ENCODE results near the gene RALGPS2. TPM values are rescaled to one million over a fixed set of nuclear protein-coding genes. Genes with fewer than 3 reads are reported as not detected.

RALGPS2 gene
- total RNA-seq, 2 donors from 2014 or later: 2.8 to 3.4 TPM

DNA sequence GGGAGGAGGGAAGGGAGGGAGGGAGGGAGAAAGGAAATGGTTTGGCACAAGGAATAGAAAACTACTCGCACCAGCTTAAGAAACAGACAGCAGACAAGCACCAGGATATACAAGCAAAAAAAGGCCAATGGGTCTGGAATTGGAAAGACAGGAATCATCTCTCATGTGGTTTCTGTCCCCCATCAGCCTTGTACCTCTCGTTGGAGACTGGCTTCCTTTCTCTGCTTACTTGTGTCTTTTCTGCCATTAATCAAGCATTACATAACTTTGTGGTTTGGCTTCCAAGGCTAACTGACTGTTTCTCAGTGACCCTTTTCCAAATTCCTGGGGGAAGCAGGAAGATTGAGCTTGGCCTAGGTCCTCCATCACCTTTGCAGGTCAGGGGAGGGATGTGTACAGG, 11.8 kb upstream of the RALGPS2 start:
- Mint-ChIP-seq H3K36me3 (no peaks in the 10 kb centered on the region), H3K9me3 (no peaks in the 10 kb centered on the region), H3K27ac (no peak overlapping the region)
- ATAC-seq (no peak), DNase-seq (ENCODE audit: low spot score in 2 of 2) (no peak)

DNA sequence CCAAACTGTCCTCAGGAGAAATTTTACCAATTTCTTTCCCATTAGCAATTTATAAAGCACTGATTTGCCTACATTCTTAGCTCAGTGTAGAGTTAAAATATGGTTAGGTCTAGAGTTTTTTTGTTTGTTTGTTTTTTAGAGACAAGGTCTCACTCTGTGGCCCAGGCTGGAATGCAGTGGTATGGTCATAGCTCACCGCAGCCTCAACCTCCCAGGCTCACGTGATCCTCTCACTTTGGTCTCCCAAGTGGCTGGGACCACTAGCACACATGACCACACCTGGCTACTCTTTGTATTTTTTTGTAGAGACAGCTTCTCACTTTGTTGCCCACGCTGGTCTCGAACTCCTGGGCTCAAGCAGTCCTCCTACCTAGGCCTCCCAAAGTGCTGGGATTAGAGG, 10.6 kb upstream of the RALGPS2 start:
- no peak for DNase-seq (ENCODE audit: low spot score in 2 of 2)
- Mint-ChIP-seq H3K36me3 (no peaks in the 10 kb centered on the region), H3K27ac (no peak overlapping the region)

DNA sequence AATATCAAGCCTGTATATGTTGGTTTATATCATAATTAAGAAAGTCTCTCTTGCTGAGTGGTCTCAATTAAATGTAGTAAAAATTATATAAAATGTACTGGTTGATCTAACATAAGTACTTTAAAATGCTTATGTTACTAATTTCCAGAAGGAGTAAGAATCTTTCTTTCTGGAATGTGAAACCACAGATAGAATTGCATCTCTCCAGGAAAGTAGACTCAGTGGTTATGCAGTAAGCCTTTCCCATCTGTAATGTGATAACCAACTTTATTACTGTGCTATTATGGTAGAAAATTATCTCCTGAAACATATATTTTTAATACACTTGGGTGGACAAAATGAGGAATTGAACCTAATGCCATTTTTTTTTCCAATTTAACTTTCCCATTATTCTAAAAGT, 8.9 kb upstream of the RALGPS2 start:
- ATAC-seq: no peak
- no peaks in the 10 kb centered on the region for H3K9me3 Mint-ChIP-seq
- DNase-seq (ENCODE audit: low spot score in 2 of 2): no peak
- H3K36me3 Mint-ChIP-seq: no peaks in the 10 kb centered on the region
- no peak overlapping the region for H3K27ac Mint-ChIP-seq

More for the DNA sequence above, 10.6 kb upstream of the RALGPS2 start:
- no peak for ATAC-seq
- no peaks in the 10 kb centered on the region for H3K9me3 Mint-ChIP-seq

DNA sequence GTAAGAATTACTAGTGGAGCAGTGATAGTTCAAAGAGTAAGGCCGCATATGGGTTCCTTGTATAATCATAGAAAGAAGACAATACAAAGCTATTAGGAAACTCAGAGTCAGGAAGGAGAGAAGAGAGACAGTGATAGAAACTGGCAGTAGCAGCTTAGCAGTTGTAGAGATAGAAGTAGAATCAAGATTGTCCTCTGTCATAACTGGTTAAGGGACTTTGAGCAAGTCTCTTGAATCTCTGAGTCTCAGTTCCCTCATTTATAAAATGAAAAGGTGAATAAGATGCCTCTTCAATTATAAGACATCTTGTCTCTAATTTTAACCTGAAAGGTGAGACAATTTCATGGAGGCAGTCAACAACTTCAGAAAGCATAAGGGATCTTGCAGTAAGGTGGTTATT, 6.5 kb upstream of the RALGPS2 start:
- DNase-seq (ENCODE audit: low spot score in 2 of 2): no peak
- Mint-ChIP-seq H3K9me3 (no peaks in the 10 kb centered on the region), H3K36me3 (no peaks in the 10 kb centered on the region), H3K27ac (no peak overlapping the region)
- no peak for ATAC-seq

DNA sequence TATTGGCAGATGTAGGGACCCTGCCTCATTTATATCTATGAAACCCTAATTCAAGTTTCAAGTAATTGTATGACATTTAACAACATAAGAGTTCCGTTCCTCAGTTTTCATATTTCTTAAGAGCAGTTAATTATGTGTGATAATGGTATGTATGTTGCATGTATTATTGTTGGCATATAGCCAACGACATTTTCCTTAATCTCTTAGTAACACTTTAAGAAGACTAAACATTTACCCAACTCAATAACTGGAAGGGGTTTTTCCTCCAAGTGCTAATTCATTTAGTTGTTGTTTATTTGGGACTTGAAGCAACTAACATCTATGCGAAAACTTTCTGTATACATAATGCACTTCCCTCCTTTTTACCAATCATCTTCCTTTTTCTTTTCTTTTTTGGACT, 1.5 kb upstream of the RALGPS2 start:
- DNase-seq (ENCODE audit: low spot score in 2 of 2): no peak
- no peaks in the 10 kb centered on the region for H3K9me3 Mint-ChIP-seq
- no peak overlapping the region for H3K27ac Mint-ChIP-seq
- H3K36me3 Mint-ChIP-seq: no peaks in the 10 kb centered on the region
- no peak for ATAC-seq

DNA sequence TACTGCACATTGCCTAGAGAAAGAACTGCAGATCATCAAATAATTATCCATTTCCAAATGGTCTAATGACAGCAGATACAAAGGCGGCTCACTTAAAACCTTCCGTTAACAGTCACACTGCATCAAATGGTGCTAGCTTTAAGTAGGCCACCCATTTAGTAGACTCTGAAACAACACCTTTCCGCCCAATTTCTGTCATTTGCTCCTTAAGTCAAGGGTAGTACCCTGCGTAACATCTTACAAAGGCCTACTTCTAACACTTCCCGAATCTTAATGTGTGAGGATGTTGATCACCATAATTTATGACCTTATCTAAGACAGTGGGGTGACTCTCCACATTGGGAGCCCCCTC, 692 bp upstream of the RALGPS2 start:
- Mint-ChIP-seq H3K36me3 (no peaks in the 10 kb centered on the region), H3K9me3 (no peaks in the 10 kb centered on the region), H3K27ac (peak overlapping the region in 1 of 2 donors; percentile 32)
- no peak for DNase-seq (ENCODE audit: low spot score in 2 of 2)
- no peak for ATAC-seq

DNA sequence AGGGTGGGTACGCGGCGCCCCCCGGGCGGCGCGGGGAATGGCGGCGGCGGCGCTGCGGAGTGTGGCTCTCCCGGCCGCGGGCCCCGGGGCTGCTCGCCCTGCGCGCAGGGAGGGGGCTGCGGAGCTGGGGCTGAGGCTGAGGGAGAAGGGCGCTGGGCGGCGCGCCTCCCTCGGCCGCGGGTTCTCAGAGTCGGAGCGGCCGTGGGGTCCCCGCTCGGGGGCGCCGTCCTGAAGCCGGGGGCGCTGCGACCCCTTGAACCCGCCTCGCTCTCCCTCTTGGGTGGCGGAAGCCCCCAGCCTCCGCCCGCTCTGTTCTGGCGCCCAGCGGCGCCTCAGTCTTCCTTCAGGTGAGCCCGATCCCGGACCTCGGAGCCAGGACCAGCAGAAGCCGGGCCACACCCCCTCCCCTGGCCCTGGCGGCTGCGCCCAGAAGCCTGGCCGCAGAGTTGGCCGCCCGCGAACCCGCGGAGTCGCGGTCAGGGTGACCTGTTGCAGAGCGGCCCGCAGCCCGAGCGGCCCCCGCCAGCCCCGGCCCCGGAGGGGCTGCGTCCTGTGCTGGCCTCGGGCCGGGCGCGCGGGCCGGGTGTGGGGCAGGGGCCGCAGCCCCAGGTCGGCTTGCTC, 532 bp downstream of the RALGPS2 start:
- ATAC-seq (peak; percentile 56 to 57), DNase-seq (ENCODE audit: low spot score in 2 of 2) (peak; percentile 21 to 58)
- peak overlapping the region in 1 of 2 donors; percentile 32 for H3K27ac Mint-ChIP-seq
- no peaks in the 10 kb centered on the region for H3K9me3 Mint-ChIP-seq
- H3K36me3 Mint-ChIP-seq: no peaks in the 10 kb centered on the region

DNA sequence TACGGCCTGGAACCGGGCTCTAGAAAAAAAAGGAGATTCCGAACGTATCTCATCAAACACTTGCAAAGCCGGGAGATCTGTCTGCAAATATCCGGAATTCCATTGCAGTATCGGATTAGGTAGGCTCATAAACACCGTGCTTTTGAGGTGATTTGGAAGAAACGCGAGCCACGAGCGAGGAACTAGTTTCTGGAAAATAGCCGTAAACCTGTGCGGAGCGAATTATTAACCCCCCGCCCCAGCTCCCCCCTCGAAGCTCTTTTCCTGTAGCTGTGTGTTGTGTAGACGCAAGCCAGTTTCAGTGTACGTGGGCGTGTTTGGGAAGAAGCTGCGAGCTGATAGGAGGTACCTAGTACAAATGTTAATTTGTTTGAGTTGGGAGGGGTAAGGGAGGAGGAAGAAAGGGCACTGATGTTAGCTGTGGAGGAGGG, 1.1 kb downstream of the RALGPS2 start:
- H3K36me3 Mint-ChIP-seq: no peaks in the 10 kb centered on the region
- no peaks in the 10 kb centered on the region for H3K9me3 Mint-ChIP-seq
- peak overlapping the region; percentile 10 to 41 for H3K27ac Mint-ChIP-seq
- ATAC-seq (peak; percentile 57 to 61), DNase-seq (ENCODE audit: low spot score in 2 of 2) (peak in 1 of 2 donors; percentile 25)

DNA sequence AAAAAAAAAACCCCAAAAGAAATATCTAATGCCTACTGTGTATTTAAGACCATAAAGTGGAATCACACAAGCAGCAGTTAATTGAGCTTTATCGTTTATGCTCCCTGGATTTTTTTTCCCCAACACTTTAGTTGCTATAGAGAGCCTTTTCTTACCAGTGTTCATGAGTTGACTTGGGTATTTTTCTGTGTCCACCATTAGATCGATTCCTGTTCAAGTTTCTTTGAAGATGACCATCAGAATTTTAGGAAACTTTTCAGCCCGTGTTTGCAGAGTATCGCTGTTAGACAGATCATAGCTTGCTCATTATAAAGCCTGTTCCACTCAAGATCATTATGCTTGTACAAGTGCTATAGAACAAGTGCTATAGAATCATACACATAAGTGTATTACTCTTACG, 1.5 kb downstream of the RALGPS2 start:
- Mint-ChIP-seq H3K36me3 (no peaks in the 10 kb centered on the region), H3K27ac (peak overlapping the region in 1 of 2 donors; percentile 10), H3K9me3 (no peaks in the 10 kb centered on the region)
- ATAC-seq (no peak), DNase-seq (ENCODE audit: low spot score in 2 of 2) (no peak)

DNA sequence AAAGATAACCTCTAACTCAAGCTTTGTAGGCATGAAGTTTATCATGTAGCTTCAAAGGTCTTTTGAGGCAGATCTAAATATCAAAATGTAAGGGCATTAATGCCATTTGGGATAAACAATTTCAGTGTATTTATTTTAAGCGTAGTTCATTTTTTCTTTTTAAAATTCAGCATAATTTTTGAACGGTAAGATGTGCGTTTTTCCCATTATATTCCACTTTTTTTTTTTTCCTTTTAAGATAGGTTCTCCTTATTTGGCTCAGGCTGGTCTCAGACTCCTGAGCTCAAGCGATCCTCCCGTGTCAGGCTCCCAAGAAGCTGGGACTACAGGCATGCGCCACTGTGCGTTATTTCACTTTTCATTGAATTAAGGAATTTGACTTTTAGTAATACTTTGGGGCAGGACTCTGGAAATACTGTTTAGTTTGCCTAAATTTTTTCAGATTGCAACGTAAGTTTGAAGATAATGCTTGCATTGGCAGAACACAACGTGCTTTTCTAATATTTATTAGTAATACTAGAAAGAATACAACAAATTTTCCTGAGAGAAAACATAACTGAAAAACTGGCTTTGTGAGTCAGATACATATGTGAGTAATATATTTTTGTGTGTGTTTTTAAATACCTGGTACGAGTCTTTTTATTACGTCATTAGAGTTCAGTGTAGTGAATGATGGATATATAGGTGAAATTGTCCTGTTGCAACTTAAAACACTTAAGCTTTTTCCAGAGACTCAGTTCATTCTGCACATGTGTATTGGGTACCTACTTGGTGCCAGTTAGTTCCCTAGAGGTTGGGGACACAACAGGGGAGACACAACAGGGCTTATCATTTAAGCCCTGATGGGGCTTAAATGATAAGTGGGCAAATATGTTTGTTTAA, 2.2 kb downstream of the RALGPS2 start:
- DNase-seq (ENCODE audit: low spot score in 2 of 2) (no peak), ATAC-seq (no peak)
- Mint-ChIP-seq H3K36me3 (no peaks in the 10 kb centered on the region), H3K27ac (no peak overlapping the region), H3K9me3 (peaks cover 0 to 5% of the 10 kb centered on the region in 2 donors)

DNA sequence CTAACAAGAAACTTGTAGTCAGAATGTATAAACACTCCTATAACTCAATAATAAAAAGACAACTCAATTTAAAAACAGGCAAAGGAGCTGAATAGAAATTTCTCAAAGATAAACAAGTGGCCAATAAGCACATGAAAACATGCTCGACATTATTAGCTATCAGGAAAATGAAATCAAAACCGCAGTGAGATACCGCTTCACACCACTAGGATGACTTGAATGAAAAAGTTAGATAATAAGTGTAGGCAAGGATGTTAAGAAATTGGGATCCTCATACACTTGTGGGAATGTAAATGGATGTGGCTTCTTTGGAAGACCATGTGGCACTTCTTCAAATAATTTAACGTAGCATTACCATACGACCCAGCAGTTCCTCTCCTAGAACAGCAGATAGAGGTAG, 8.9 kb downstream of the RALGPS2 start:
- no peak for DNase-seq (ENCODE audit: low spot score in 2 of 2)
- Mint-ChIP-seq H3K9me3 (peaks cover 0 to 5% of the 10 kb centered on the region in 2 donors), H3K36me3 (no peaks in the 10 kb centered on the region), H3K27ac (no peak overlapping the region)
- no peak for ATAC-seq

DNA sequence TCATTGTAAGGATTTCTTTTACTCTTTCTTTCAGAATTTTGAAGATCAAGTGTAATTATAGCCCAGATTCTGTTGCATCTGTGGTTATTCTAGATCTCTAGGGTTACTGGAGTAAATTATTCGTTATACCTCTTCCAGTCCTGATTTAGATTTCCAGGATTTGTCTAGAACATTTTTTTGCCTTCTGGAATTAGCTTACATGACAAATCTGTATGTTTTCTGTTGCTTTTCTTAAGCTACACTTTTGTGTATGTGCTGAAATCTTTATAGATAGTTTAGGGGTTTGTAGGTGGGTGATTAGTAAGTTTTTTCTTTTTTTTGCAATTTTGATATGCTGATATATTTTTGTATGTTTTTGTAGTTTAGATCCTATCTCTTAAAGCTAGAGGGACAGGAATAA, 13.7 kb downstream of the RALGPS2 start:
- Mint-ChIP-seq H3K9me3 (peaks cover 0 to 3% of the 10 kb centered on the region in 2 donors), H3K36me3 (peaks cover 6 to 16% of the 10 kb centered on the region in 2 donors), H3K27ac (no peak overlapping the region)
- no peak for ATAC-seq
- no peak for DNase-seq (ENCODE audit: low spot score in 2 of 2)

DNA sequence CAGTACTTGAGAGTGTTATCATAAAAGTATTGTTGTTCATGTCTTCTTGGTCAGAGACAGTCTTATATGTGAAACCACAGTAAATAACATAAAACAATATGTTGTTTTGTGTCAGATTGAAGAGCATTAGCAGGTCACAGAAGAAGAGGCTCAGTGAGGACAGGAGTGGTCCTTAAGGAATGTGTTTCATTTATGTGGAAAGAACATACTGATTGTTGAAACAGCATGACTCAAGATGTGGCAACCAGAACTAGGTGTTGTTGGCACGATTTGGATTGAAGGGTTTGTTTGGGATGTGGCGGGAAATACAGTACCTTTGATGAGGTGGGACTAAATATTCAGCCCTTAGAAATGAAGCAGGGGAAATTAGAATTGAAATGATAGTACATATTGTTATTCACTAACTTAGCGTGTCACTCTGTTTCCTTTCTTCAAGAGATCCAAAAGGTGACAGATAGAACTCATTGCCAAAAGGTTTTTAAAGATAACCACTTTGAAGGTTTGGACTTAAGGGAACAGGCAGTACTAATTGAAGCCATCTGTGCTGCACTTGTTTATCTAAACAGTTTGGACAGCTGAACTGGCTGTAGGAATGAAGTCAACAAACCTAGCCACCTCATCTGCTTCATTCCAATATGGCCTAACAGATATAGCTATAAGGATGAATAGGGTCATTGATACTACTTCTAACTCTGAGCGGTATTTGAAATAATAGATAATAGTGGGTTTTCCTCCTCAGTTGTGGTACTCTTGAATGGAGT, 14.4 kb downstream of the RALGPS2 start:
- Mint-ChIP-seq H3K27ac (no peak overlapping the region), H3K9me3 (peaks cover 0 to 3% of the 10 kb centered on the region in 2 donors), H3K36me3 (peaks cover 6 to 16% of the 10 kb centered on the region in 2 donors)
- ATAC-seq: no peak
- no peak for DNase-seq (ENCODE audit: low spot score in 2 of 2)

DNA sequence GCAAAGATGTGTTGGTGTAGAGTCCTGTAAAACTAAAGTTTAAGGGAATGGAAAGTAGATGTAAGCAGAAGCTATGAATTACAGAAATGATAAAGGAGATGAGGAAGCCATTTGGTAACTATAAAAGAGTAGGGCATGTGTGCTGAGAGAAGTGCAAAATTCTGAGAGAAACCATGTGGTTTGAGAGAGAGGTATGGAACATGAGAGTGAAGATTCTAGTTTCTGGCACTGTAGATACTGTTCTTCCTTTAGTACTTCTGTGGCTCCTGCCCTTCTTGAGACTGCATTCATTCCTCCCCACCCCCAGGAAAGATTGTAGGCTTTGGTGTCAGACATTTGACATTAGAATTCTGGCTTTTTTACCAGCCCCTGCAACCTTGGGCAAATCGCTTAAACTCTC, 15.4 kb downstream of the RALGPS2 start:
- DNase-seq (ENCODE audit: low spot score in 2 of 2): no peak
- no peak for ATAC-seq
- Mint-ChIP-seq H3K36me3 (peaks cover 6 to 16% of the 10 kb centered on the region in 2 donors), H3K27ac (peak overlapping the region in 1 of 2 donors; percentile 65), H3K9me3 (peaks cover 0 to 3% of the 10 kb centered on the region in 2 donors)

DNA sequence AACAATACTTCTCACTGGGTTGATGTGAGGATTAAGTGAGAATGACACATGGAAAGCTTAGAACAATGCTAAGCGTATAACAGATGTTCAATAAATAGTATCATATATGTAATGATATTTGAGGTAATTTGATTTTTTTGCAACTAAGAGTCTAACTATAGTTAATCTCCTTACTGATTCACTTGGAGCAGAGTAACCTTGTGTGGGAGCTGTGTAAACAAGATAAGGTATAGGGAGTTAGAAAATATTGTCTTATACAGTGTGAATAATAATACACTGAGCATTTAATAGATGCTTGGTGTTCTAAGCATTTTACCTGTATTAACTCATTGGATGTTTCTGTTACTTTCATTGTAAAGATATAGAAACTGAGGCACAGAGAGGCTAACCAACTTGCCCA, 15.9 kb downstream of the RALGPS2 start:
- ATAC-seq (no peak), DNase-seq (ENCODE audit: low spot score in 2 of 2) (no peak)
- Mint-ChIP-seq H3K27ac (peak overlapping the region in 1 of 2 donors; percentile 65), H3K9me3 (peaks cover 0 to 3% of the 10 kb centered on the region in 2 donors), H3K36me3 (peaks cover 6 to 16% of the 10 kb centered on the region in 2 donors)

DNA sequence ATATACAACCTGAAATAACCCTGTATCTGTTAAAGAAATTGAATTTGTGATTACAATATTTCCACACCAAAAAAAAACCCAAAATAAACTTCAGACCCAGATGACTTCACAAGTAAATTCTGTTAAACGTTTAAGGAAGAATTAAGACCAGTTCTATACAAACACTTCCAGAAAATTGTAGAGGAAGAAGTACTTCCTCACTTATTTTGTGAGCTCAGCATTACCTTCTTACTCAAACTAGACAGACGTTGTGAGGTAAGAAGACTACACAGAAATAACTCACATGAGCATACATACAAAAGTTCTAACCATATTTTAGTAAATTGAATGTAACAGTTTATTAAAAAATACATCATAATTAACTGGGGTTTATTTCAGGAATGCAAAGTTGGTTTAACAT, 18.8 kb downstream of the RALGPS2 start:
- no peak for DNase-seq (ENCODE audit: low spot score in 2 of 2)
- peaks cover 0 to 3% of the 10 kb centered on the region in 2 donors for H3K9me3 Mint-ChIP-seq
- ATAC-seq: no peak
- no peak overlapping the region for H3K27ac Mint-ChIP-seq
- peaks cover 6 to 16% of the 10 kb centered on the region in 2 donors for H3K36me3 Mint-ChIP-seq

DNA sequence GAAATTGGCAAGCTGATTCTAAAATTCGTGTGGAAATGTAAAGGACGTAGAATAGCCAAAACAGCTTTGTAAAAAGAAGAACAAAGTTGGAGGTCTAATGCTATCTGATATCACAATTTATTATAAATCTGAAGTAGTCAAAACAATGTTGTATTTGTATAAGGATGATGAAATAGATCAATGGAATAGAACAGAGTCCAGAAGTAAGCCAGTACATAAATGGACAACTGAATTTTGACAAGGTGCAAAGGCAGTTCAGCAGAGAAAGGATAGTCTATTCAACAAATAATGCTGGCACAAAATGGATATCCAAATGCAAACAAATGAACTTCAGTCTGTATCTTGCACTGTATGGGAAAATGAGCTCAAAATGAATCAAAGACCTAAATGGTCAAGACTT, 20.2 kb downstream of the RALGPS2 start:
- H3K9me3 Mint-ChIP-seq: peaks cover 0 to 3% of the 10 kb centered on the region in 2 donors
- peaks cover 6 to 16% of the 10 kb centered on the region in 2 donors for H3K36me3 Mint-ChIP-seq
- ATAC-seq: no peak

More for the DNA sequence above, 20.2 kb downstream of the RALGPS2 start:
- DNase-seq (ENCODE audit: low spot score in 2 of 2): no peak
- H3K27ac Mint-ChIP-seq: no peak overlapping the region
